SU-DHL-6 (cell line): ENCODE measurements around the gene PAQR6.
A peak's percentile ranks its signal among the peaks of the same experiment; 100 is the strongest.

Experiments used
- H2AFZ ChIP-seq: fragments of 200-600 bp; sonication (generic); 2 replicates; pipeline ENCODE4 v1.6.1; 2014; ENCODE audit warnings: low read depth, mild to moderate bottlenecking, moderate library complexity, mixed read lengths, antibody characterized with exemption, low read length; ENCODE audit not compliant: severe bottlenecking
- H3F3A ChIP-seq: fragments of 200-600 bp; shearing (Covaris generic); 2 replicates; pipeline ENCODE4 v1.6.0; 2016; ENCODE audit warnings: antibody characterized with exemption, mild to moderate bottlenecking; ENCODE audit not compliant: insufficient read depth
- H3K27ac ChIP-seq: fragments of 200-600 bp; sonication (generic); 2 replicates; pipeline ENCODE4 v1.5.1; 2016; ENCODE audit warnings: low read depth, mild to moderate bottlenecking, low read length, moderate library complexity, mixed read lengths
- H3K27me3 ChIP-seq: fragments of 200-600 bp; sonication (generic), shearing (Covaris generic); 2 replicates; pipeline ENCODE4 v1.6.0; 2014; ENCODE audit warnings: mild to moderate bottlenecking, low read length
- H3K36me3 ChIP-seq: fragments of 200-600 bp; sonication (generic); 2 replicates; pipeline ENCODE4 v1.6.1; 2014; ENCODE audit warnings: mild to moderate bottlenecking, low read length, mixed read lengths
- H3K4me2 ChIP-seq: fragments of 300-600, 200-600 bp; shearing (Covaris generic), sonication (generic); 2 replicates; pipeline ENCODE4 v1.6.0; 2014; ENCODE audit warnings: low read length, low read depth, mild to moderate bottlenecking; ENCODE audit not compliant: poor library complexity, severe bottlenecking
- H3K4me3 ChIP-seq: fragments of 200-600 bp; sonication (generic); 2 replicates; pipeline ENCODE4 v1.5.1; 2014; ENCODE audit warnings: antibody characterized with exemption, low read length, mild to moderate bottlenecking, mixed read lengths; ENCODE audit not compliant: insufficient read depth, poor library complexity, severe bottlenecking
- H3K79me2 ChIP-seq: fragments of 200-600 bp; sonication (generic); 2 replicates; pipeline ENCODE4 v1.6.1; 2014; ENCODE audit warnings: mild to moderate bottlenecking, low read length, moderate library complexity; ENCODE audit not compliant: insufficient read depth
- H3K9ac ChIP-seq: fragments of 200-600 bp; sonication (generic); 2 replicates; pipeline ENCODE4 v1.7.0; 2014; ENCODE audit warnings: mild to moderate bottlenecking, low read length
- H3K9me2 ChIP-seq: fragments of 200-600 bp; sonication (generic); replicated peaks from 2 replicates; pipeline ENCODE4 v1.6.1; 2014; ENCODE audit warnings: low read length; ENCODE audit not compliant: insufficient read depth
- H3K9me3 ChIP-seq: fragments of 200-600 bp; sonication (generic); 2 replicates; pipeline ENCODE4 v1.6.1; 2014; ENCODE audit warnings: low read length, mixed read lengths; ENCODE audit not compliant: insufficient read depth
- H4K20me1 ChIP-seq: fragments of 200-600 bp; sonication (generic); 2 replicates; pipeline ENCODE4 v1.6.1; 2014; ENCODE audit warnings: low read depth, mild to moderate bottlenecking, antibody characterized with exemption, low read length, moderate library complexity, mixed read lengths
- EZH2phosphoT487 ChIP-seq: fragments of 200-600 bp; sonication (generic), shearing (Covaris generic); conservative IDR thresholded peaks from 2 replicates; pipeline ENCODE4 v1.6.1; 2018; ENCODE audit warnings: mild to moderate bottlenecking, antibody characterized with exemption, low read length, moderate library complexity, mixed read lengths
- TF ChIP-seq, protein P1 (sequence below): fragments of 200-600 bp; sonication (generic); IDR thresholded peaks from one replicate; pipeline ENCODE4 v1.5.1; 2017; ENCODE audit warnings: antibody characterized with exemption, mild to moderate bottlenecking, low read length, moderate library complexity; ENCODE audit not compliant: insufficient read depth, poor library complexity, severe bottlenecking

Gene PAQR6

GRCh38 chr1:156284112-156284511 is 36.3 kb upstream of the PAQR6 start, which contains the start of gene TMEM79:
Gene TMEM79, plus strand, starts transcription at chr1:156284325. Its CDS starts 902 bp downstream, at chr1:156285227.
- H3K27ac ChIP-seq = peak within 1 kb of the TSS; percentile 52
- H2AFZ ChIP-seq = peak within 1 kb of the TSS; percentile 72

DNA sequence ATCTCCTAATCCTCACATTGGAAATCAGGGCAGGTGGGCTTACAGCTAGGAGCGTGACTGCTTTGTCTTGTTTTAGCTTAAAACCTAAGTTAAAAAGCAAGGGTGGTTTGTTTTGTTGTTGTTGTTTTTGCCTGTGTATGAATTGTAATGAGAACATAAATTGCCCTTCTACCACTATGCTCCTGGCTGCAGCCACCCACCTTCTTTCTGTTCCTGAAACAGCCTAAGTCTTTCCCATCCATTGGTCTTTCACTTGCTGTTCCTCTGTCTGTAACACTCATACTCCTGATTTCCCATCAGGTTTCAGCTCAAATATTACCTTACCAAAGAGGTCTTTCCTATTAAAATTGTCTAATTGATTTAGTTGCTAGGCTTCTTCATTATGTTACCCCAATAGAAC is 35.7 kb upstream of the PAQR6 start:
- Histone ChIP-seq H3K9ac (peak overlapping the region; percentile 90), H4K20me1 (no peaks in the 10 kb centered on the region), H3K9me3 (no peaks in the 10 kb centered on the region), H3K4me2 (peak overlapping the region; percentile 88), H2AFZ (peak overlapping the region; percentile 72), H3K9me2 (no peaks in the 10 kb centered on the region), H3K27ac (peak overlapping the region; percentile 52), H3K4me3 (peak overlapping the region; percentile 99), H3K79me2 (peaks cover 38% of the 10 kb centered on the region), H3K27me3 (no peaks in the 10 kb centered on the region), H3F3A (0 out of 2 replicates have a peak, but pooled peaks cover 4% of the 10 kb centered on the region), H3K36me3 (0 out of 2 replicates have a peak, but pooled peaks cover 3% of the 10 kb centered on the region)
- no peak for TF ChIP-seq EZH2phosphoT487
- TF ChIP-seq, protein P1, sequence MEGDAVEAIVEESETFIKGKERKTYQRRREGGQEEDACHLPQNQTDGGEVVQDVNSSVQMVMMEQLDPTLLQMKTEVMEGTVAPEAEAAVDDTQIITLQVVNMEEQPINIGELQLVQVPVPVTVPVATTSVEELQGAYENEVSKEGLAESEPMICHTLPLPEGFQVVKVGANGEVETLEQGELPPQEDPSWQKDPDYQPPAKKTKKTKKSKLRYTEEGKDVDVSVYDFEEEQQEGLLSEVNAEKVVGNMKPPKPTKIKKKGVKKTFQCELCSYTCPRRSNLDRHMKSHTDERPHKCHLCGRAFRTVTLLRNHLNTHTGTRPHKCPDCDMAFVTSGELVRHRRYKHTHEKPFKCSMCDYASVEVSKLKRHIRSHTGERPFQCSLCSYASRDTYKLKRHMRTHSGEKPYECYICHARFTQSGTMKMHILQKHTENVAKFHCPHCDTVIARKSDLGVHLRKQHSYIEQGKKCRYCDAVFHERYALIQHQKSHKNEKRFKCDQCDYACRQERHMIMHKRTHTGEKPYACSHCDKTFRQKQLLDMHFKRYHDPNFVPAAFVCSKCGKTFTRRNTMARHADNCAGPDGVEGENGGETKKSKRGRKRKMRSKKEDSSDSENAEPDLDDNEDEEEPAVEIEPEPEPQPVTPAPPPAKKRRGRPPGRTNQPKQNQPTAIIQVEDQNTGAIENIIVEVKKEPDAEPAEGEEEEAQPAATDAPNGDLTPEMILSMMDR = no peak

More at GRCh38 chr1:156284112-156284511, 36.3 kb upstream of the PAQR6 start, which contains the start of gene TMEM79:
- 0 out of 2 replicates have a peak, but pooled peaks cover 4% of the 10 kb centered on the region for H3F3A ChIP-seq
- peaks cover 32% of the 10 kb centered on the region for H3K79me2 ChIP-seq
- no peaks in the 10 kb centered on the region for H3K27me3 ChIP-seq
- peak within 1 kb of the TSS; percentile 88 for H3K4me2 ChIP-seq
- peak within 1 kb of the TSS; percentile 99 for H3K4me3 ChIP-seq
- H3K9me2 ChIP-seq = no peaks in the 10 kb centered on the region
- H3K36me3 ChIP-seq = peaks cover 4% of the 10 kb centered on the region; the same call in 1 of the 2 replicates
- H4K20me1 ChIP-seq = no peaks in the 10 kb centered on the region
- H3K9ac ChIP-seq = peak within 1 kb of the TSS; percentile 90
- TF ChIP-seq EZH2phosphoT487 = no peak
- no peaks in the 10 kb centered on the region for H3K9me3 ChIP-seq

DNA sequence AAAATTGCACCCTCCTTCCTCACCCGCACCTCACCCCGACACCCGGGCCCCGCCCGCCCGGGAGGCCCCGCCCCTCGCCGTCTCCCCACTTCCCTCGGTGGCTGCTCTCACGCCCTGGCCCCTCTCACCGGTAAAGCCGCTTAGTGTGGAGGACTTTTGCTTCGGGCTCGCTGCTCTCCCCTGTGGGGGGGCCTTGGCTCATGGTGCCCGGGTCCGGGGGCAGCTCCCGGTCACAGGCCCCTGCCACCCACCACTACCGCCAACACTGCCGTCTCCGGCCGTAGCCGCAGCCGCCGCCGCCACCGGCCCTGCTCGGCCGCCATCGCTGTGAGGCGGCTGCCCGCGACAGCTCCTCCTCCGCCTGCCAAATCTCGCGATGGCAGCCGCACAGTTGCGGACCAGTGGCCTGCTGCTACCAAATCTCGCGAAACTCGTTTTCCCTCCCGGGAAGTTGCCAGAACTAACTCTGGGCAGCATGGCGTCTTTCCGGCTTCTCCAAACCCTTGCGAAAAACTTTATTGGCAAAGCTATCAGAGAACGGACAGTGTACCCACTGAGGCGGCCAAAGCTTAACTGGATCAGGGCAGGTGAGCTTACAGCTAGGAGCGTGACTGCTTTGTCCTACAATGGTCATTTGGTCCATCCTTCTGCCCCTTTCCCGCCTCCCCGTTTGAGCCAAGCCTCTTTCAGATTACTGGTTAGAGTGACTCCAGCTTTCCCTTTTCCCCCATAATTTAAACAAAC is 34.8 kb upstream of the PAQR6 start, which contains the start of gene SMG5:
TSS of gene SMG5 (minus strand) at position 347 of the 744 bp plus-strand sequence. CDS start at position 202, 145 bp downstream.
- H3K36me3 ChIP-seq = 0 out of 2 replicates have a peak, but pooled peaks cover 8% of the 10 kb centered on the region

More for the DNA sequence above, 34.8 kb upstream of the PAQR6 start, which contains the start of gene SMG5:
- TF ChIP-seq, protein P1 = no peak
- no peak for TF ChIP-seq EZH2phosphoT487
- H3K9ac ChIP-seq = peak within 1 kb of the TSS; percentile 90
- H3K4me3 ChIP-seq = peak within 1 kb of the TSS; percentile 99
- H3K27me3 ChIP-seq = no peaks in the 10 kb centered on the region
- no peaks in the 10 kb centered on the region for H4K20me1 ChIP-seq
- no peaks in the 10 kb centered on the region for H3K9me2 ChIP-seq
- no peaks in the 10 kb centered on the region for H3K9me3 ChIP-seq
- 0 out of 2 replicates have a peak, but pooled peaks cover 4% of the 10 kb centered on the region for H3F3A ChIP-seq
- H3K4me2 ChIP-seq = peak within 1 kb of the TSS; percentile 88
- H3K79me2 ChIP-seq = peaks cover 43% of the 10 kb centered on the region
- peak within 1 kb of the TSS; percentile 72 for H2AFZ ChIP-seq
- peak within 1 kb of the TSS; percentile 66 for H3K27ac ChIP-seq
